Panc1 (cell line): Measurements from ENCODE around the gene OR2D3.
"Not testable (repeated sequence)": the region's sequence is repeated elsewhere in the genome, so short reads cannot be mapped to it uniquely, and the experiment has no call there.

ENCODE experiments used
- CTCF ChIP-seq: fragments of 450-650 bp; IDR thresholded peaks from 2 replicates; pipeline ENCODE4 v1.5.1; 2017; ENCODE audit warnings: mild to moderate bottlenecking
- TCF7L2 ChIP-seq: IDR thresholded peaks from 2 replicates; pipeline ENCODE4 v1.6.1; 2011; ENCODE audit warnings: mild to moderate bottlenecking, low read depth, low read length, inconsistent platforms

DNA sequence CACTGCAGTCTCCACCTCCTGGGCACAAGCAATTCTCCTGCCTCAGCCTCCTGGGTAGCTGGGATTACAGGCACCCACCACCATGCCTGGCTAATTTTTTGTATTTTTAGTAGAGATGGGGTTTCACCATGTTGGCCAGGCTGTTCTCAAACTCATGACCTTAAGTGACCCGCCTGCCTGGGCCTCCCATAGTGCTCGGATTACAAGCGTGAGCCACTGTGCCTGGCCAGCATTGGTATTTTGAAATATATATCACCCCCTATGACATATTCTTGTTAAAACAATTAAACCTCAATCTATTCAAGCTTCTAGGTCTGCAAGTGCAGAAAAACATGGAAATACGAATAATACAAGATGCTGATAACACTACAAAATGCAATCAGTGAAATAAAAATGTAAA lies 49.1 kb downstream of the OR2D3 start:
- TF ChIP-seq CTCF, TCF7L2: not testable (repeated sequence)
